HG03442 (cell line): ENCODE data around the gene ARL2BP.
A peak's percentile ranks its signal among the peaks of the same experiment; 100 is the strongest.

ENCODE experiments used
- ATAC-seq: cut with Tn5 transposase; IDR thresholded peaks from one replicate; pipeline ENCODE4 v1.9.1; 2021; ENCODE audit warnings: mild to moderate bottlenecking, moderate library complexity; ENCODE audit not compliant: unreplicated experiment

The ARL2BP gene

GRCh38 chr16:57235128-57236021 lies 9.7 kb upstream of the ARL2BP start:
- ATAC-seq, result no peak

GRCh38 chr16:57236022-57236350 lies 9.1 kb upstream of the ARL2BP start:
- no peak for ATAC-seq

GRCh38 chr16:57238682-57239081 lies 6.4 kb upstream of the ARL2BP start:
- ATAC-seq, result no peak

GRCh38 chr16:57239107-57239506 lies 6.0 kb upstream of the ARL2BP start:
- peak; percentile 44 for ATAC-seq

GRCh38 chr16:57240851-57241250 lies 4.2 kb upstream of the ARL2BP start:
- ATAC-seq, result no peak

GRCh38 chr16:57242650-57243049 lies 2.4 kb upstream of the ARL2BP start:
- no peak for ATAC-seq

GRCh38 chr16:57244463-57244766 lies 644 bp upstream of the ARL2BP start:
- ATAC-seq, result no peak

GRCh38 chr16:57245472-57246113 lies 534 bp downstream of the ARL2BP start:
- peak; percentile 27 for ATAC-seq

- ATAC-seq, result no peak
Measured at GRCh38 chr16:57251352-57251751, 6.3 kb downstream of the ARL2BP start.

- no peak for ATAC-seq
Measured at GRCh38 chr16:57252148-57252721, 7.2 kb downstream of the ARL2BP start.

- ATAC-seq, result no peak
Measured at GRCh38 chr16:57253466-57253865, 8.4 kb downstream of the ARL2BP start.

GRCh38 chr16:57255686-57256415 lies 10.8 kb downstream of the ARL2BP start:
- no peak for ATAC-seq

- ATAC-seq, result no peak
Measured at GRCh38 chr16:57256601-57257395, 11.7 kb downstream of the ARL2BP start.

- ATAC-seq, result no peak
Measured at GRCh38 chr16:57257455-57258070, 12.5 kb downstream of the ARL2BP start.

- no peak for ATAC-seq
Measured at GRCh38 chr16:57258226-57258909, 13.3 kb downstream of the ARL2BP start.

GRCh38 chr16:57258910-57259475 lies 13.9 kb downstream of the ARL2BP start:
- ATAC-seq, result no peak

GRCh38 chr16:57260294-57260929 lies 15.4 kb downstream of the ARL2BP start:
- ATAC-seq, result no peak

GRCh38 chr16:57261806-57262205 lies 16.7 kb downstream of the ARL2BP start:
- no peak for ATAC-seq
